NCI-H2171 treated with DMSO at 0.1 percent for 48 hours (cell line): ENCODE data around the gene SKAP1.
"Not testable (repeated sequence)": the region's sequence is repeated elsewhere in the genome, so short reads cannot be mapped to it uniquely, and the experiment has no call there.

Source experiments
- DNase-seq: peaks from one replicate; lab custom pipeline; 2025; lab: John Stamatoyannopoulos, UW

The SKAP1 gene

GRCh38 chr17:48368352-48368908, 61.6 kb downstream of the SKAP1 start:
- DNase-seq, result no peak

DNA sequence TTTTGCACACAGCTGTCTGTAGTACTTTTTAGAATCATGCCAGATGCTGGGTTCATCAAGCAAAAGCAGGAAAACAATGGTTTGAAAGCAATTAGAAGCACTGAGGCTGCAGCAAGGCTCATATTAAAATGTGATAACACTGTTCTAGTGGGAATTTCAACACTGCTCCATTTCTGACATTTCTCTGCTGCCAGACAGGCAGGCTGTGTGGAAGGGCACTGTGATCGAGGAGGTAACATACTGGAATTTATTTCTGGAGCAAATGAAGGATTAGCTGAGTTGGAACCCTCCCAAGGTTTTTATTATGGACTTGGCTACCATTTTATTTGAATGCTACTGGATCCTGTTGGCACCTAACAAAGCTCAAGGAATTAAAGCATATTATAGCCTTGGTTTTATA, 66.9 kb downstream of the SKAP1 start:
- no peak for DNase-seq

- not testable (repeated sequence) for DNase-seq
Measured at GRCh38 chr17:48360861-48361633, 69.0 kb downstream of the SKAP1 start.

GRCh38 chr17:48357779-48358602, 72.0 kb downstream of the SKAP1 start:
- no peak for DNase-seq

- no peak for DNase-seq
Measured at GRCh38 chr17:48356866-48357265, 73.1 kb downstream of the SKAP1 start.

GRCh38 chr17:48352630-48353029, 77.4 kb downstream of the SKAP1 start:
- no peak for DNase-seq

DNA sequence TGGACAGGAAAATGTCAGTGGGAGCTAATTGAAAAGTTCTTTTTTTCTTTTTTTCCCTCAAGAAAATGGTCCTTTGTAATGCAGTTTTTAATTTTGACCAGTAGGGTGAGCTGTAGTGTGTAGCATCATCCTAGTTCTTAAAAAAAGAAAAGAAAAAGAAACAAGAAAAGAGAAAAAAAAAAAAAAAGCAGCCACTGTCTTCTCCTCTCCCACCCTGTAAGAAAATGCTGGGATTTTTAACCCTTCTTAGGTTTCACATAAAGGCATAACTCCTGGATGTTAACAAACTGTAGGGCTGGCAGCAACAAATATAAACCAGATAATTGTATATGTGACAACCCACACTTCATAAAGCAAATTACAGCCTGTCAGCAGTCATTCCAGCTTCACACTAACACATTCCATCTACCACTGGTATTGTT, 78.1 kb downstream of the SKAP1 start:
- peak; percentile 45 for DNase-seq

GRCh38 chr17:48348352-48348751, 81.7 kb downstream of the SKAP1 start:
- DNase-seq, result no peak

DNA sequence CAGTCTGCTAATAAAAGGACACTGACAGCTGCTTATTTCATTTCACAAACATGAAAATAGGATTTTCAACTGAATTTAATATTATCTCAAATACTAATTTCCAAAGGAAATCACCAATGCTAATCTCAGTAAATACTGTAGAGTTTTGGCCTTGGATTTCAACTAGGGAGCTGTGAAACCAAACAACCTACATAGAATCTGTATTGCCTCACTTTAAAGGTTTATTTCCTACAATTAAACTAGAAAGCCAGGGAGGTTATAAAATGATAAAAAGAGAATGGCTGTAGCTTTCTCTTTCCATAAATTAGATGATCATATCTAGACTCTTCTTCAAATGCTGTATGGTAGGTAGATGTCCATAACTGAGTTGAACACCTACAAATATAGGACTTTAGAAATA, 82.8 kb downstream of the SKAP1 start:
- DNase-seq, result no peak

DNA sequence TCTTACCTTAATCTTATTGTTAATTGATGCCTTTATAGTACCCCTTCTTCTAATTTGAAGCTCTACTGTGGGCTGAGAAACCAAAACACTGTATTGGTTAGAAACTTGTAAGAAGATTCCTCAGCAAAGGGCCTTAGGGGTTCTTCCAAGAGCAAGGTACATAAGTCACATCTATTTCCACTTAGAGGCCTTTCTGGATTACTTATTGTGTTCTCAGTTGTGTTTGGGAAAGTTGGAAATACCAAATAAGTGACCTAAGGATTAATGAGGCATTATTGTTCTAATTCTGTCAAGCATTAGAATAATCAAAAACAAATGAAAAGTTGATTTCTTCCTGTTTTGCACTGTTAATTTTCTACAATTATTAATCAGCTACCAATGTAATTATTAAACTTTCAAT, 85.8 kb downstream of the SKAP1 start:
- no peak for DNase-seq

- DNase-seq, result no peak
Measured at GRCh38 chr17:48340916-48341315, 89.1 kb downstream of the SKAP1 start.

- no peak for DNase-seq
Measured at GRCh38 chr17:48338720-48339119, 91.3 kb downstream of the SKAP1 start.

GRCh38 chr17:48337903-48338302, 92.1 kb downstream of the SKAP1 start:
- DNase-seq, result not testable (repeated sequence)

- DNase-seq, result no peak
Measured at GRCh38 chr17:48336986-48337385, 93.0 kb downstream of the SKAP1 start.

DNA sequence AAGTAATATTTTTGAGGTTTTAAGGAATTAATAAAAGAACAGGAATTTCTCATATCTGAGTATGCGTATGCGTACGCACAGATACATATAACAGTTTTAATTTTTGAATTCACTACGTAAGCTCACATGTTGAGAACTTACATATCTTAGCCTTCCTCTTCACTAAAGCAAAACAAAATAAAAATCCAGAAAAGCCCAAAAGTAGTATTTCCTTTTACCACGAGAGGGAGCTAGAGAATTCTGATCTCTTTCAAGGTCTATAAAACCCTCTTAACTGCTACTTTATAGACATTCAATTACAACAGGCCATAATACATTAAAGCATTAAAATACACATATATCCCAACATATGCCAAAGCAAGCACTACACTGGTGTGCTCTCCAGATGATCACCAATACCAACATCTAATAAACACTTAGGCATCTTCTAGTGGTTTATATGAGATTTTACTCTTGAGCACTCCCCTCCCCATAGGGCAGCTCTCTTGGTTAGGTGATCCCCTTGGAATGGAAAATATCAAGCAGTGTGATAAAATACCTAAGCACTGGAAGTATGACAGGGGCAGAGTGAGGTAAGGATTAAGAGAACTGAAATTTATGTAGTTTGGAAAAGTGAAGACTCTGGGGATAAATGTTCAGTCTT, 94.0 kb downstream of the SKAP1 start:
- peak; percentile 50 for DNase-seq

- DNase-seq, result no peak
Measured at GRCh38 chr17:48335146-48335784, 94.7 kb downstream of the SKAP1 start.

GRCh38 chr17:48333034-48333530, 96.9 kb downstream of the SKAP1 start:
- DNase-seq, result no peak

DNA sequence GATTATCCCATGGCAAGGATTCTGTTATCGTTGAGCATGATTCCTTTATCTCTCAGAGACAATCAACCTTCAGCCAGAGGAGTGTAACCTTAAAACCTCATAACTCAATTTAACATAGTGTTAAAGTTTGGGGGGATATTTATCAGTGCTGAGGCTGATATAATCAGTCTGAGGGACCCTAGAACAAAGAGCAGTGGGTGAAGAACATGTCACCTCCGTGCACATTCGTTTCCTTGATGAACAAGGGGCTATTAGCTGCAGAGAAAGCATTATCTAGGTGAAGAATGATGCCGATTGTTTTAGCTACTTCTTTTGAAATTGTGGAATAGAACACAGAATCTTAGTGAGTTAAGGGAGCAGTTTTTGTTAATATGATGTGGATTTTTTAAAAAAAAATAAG, 99.1 kb downstream of the SKAP1 start:
- DNase-seq, result no peak

GRCh38 chr17:48330421-48330820, 99.6 kb downstream of the SKAP1 start:
- no peak for DNase-seq

DNA sequence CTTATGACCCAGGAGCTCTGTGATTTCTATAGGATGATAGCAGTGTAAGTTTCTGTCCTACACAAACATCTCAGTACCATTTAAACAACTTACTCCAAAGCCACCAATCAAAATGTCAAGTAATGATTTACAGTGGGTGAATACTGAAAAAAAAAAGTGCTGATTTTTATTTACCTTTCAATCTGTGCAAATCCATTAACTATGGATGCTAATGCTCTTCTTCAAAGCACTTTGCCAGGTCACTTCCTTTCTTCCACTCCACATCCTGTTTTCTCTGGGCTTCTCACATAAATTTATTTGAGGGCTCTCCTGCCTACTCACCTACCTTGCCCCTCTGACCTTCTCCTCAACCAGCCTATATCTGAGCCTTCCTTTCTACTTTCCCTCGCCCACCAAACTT, 101.6 kb downstream of the SKAP1 start:
- no peak for DNase-seq

GRCh38 chr17:48326310-48326709, 103.7 kb downstream of the SKAP1 start:
- DNase-seq, result no peak

DNA sequence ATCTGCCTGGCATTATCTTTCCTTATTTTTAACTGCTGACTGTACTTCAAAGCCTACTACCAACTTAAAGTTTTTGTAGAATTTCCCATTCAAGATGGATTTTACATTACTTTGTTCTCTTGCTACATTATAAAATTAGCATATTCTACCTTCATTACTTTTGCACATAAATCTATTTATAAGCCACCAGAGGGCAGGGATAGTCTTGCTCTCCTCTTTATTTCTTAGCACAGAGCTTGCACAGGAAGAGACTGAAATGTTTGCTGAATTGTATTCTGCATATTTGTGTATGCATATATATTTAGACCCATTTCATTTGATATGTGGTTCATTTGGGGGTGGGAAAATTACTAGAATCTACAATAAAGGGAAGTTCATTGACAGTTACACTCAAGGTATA, 108.0 kb downstream of the SKAP1 start:
- DNase-seq, result no peak
